ENCODE measurements around the gene SNAP25.

GRCh38 chr20:10312111-10312510 is 93.5 kb downstream of the SNAP25 start:
- TF ChIP-seq EP300 (IDR thresholded peaks at IDR 0.05) (no peak), CTCF (IDR thresholded peaks at IDR 0.05) (no peak)

All from ovary (tissue), 3 donors.